Stomach (tissue), 9 donors: ENCODE results near the gene HEXD. TPM values are rescaled to one million over a fixed set of nuclear protein-coding genes. Genes with fewer than 3 reads are reported as not detected.

Experiments
- DNase-seq, 2 donors: peaks; one replicate each; pipeline versions ENCODE4 v3.0.0 to v3.0.0-alpha.2; 2013 to 2019
- H3K27ac ChIP-seq, 5 donors: fragments of 200-600 bp in 4 of 5; sonication (generic) in 4 of 5; one replicate each; pipeline ENCODE4 v1.5.1; 2013 to 2019; ENCODE audit warnings: mild to moderate bottlenecking in 1 of 5, moderate library complexity in 1 of 5
- H3K27me3 ChIP-seq, 3 donors: fragments of 200-600 bp; sonication (generic); one replicate each; pipeline ENCODE4 v1.5.1; 2017 to 2019; ENCODE audit warnings: mixed run types in 1 of 3
- H3K36me3 ChIP-seq, 4 donors: fragments of 200-600 bp; sonication (generic); 1 replicate in 3 of 4; 2 replicates in 1 of 4; pipeline ENCODE4 v1.5.1; 2016 to 2019
- H3K4me1 ChIP-seq, 4 donors: fragments of 200-600 bp; sonication (generic); one replicate each; pipeline ENCODE4 v1.5.1; 2016 to 2019
- H3K4me3 ChIP-seq, 4 donors: fragments of 200-600 bp; sonication (generic) in 3 of 4; one replicate each; pipeline ENCODE4 v1.5.1; 2016 to 2019; ENCODE audit warnings: mild to moderate bottlenecking in 1 of 4
- H3K9me3 ChIP-seq, 4 donors: fragments of 200-600 bp; sonication (generic); one replicate each; pipeline ENCODE4 v1.5.1; 2016 to 2019
- EP300 ChIP-seq: sonication (generic); formaldehyde crosslinking; IDR thresholded peaks from one replicate; pipeline ENCODE4 v1.6.1; 2017; ENCODE audit warnings: antibody characterized with exemption
- POLR2A ChIP-seq, 4 donors: fragments of 450-650 bp; IDR thresholded peaks; one replicate each; pipeline ENCODE4 v1.6.1; 2016; ENCODE audit warnings: antibody characterized with exemption in 4 of 4, control low read depth in 2 of 4, mild to moderate bottlenecking in 1 of 4, moderate library complexity in 1 of 4
- POLR2AphosphoS5 ChIP-seq, 3 donors: sonication (generic); formaldehyde crosslinking; IDR thresholded peaks; one replicate each; pipeline ENCODE4 v1.6.1; 2016; ENCODE audit warnings: antibody characterized with exemption in 3 of 3
- whole genome bisulfite sequencing, 5 donors: extraction: QIAGEN DNeasy Blood & Tissue Kit in 3 of 5; methylation state at CpG; one replicate each; pipeline versions ENCODE4 v1.1.5 to v1.1.7; 2013 to 2018; 5-methylcytosine and 5-hydroxymethylcytosine counted together
- intact Hi-C: fragments of 100-400 bp; cut with DNase I; formaldehyde crosslinking; loops from one replicate; pipeline ENCODE4 v1.15.1; 2023; ENCODE audit warnings: low total_unique reads
- polyA plus RNA-seq, 3 donors: library from polyadenylated mRNA; stranded (reverse); fragments of 200-250 nt; gene quantifications; one replicate each; pipeline ENCODE4 v1.2.3, GENCODE V29; 2013
- total RNA-seq, 5 donors: library from RNA; depleted of rRNA; stranded (reverse); fragments of >200 nt; gene quantifications; one replicate each; pipeline versions ENCODE4 v1.1.0 to v1.2.3, GENCODE V29; 2014 to 2016
- TF ChIP-seq, protein P1 (sequence below), 7 experiments: fragments of 450-650 bp in 4 of 7; fragments of 200-600 bp in 3 of 7; sonication (generic) in 3 of 7; IDR thresholded peaks; one replicate each; pipeline ENCODE4 v1.5.1; 2016 to 2019; ENCODE audit warnings: antibody characterized with exemption in 7 of 7, control low read depth in 2 of 7, mild to moderate bottlenecking in 1 of 7
- donor health status: healthy with polysubstance abuse.
- donor health status: Bipolar disorder and iron deficiency.
- donor health status: healthy.

Gene HEXD
- total and polyA plus RNA-seq, 8 donors: 13.8 to 212 (median 102) TPM

DNA sequence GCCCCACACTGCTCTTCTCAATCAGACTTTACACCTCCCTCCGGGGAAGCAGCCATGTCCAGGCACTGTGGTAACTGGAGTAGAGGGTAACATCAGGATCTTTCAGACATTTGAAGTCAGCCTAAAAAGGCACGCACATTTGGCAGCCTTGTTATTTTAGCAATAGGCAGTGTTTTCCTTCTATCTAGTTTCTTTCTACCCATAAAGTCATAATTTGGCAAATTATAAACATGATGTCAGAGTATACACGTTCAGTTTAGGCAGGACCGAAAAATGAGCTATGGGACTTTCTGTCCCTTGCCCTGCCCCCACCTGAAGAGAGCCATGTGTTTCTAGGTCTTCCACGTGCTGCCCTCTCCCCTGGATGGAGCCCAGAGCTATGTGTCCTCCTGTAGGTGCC is 61.5 kb downstream of the HEXD start:
- H3K27me3 ChIP-seq: no peaks in the 10 kb centered on the region
- no peak for TF ChIP-seq POLR2A (IDR thresholded peaks at IDR 0.05)
- TF ChIP-seq POLR2AphosphoS5 (IDR thresholded peaks at IDR 0.05): no peak
- TF ChIP-seq, protein P1, sequence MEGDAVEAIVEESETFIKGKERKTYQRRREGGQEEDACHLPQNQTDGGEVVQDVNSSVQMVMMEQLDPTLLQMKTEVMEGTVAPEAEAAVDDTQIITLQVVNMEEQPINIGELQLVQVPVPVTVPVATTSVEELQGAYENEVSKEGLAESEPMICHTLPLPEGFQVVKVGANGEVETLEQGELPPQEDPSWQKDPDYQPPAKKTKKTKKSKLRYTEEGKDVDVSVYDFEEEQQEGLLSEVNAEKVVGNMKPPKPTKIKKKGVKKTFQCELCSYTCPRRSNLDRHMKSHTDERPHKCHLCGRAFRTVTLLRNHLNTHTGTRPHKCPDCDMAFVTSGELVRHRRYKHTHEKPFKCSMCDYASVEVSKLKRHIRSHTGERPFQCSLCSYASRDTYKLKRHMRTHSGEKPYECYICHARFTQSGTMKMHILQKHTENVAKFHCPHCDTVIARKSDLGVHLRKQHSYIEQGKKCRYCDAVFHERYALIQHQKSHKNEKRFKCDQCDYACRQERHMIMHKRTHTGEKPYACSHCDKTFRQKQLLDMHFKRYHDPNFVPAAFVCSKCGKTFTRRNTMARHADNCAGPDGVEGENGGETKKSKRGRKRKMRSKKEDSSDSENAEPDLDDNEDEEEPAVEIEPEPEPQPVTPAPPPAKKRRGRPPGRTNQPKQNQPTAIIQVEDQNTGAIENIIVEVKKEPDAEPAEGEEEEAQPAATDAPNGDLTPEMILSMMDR (IDR thresholded peaks at IDR 0.05): no peak
- TF ChIP-seq EP300: no peak
- WGBS, 5 donors: 83 to 90% (median 87%) methylated on average over 5 of the region's 5 CpGs
- no peak overlapping the region for H3K27ac ChIP-seq
- H3K36me3 ChIP-seq: peaks cover 73 to 100% (median 100%) of the 10 kb centered on the region in 4 donors
- H3K9me3 ChIP-seq: no peaks in the 10 kb centered on the region
- H3K4me3 ChIP-seq: no peak overlapping the region
- intact Hi-C loops: no loop called here
- no peak for DNase-seq
- no peaks in the 10 kb centered on the region for H3K4me1 ChIP-seq

DNA sequence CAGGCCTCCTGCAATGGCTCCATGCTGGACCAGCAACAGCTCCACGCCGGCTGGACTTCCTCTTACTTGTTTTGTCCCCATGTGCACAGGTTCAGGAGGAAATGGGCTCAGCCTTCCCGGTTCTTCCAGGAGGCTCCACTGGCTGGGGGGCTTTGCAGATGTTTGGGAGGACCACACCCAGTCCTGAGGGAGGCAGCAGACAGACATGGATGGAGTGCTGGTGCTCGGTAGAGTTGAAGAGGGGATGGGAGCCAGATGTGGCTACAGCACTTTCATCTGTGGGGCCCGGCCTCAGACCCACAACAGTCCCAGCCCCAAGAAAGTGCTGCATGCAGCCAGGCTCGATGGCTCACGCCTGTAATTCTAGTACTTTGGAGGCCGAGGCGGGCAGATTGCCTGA is 62.2 kb downstream of the HEXD start:
- H3K4me3 ChIP-seq: no peak overlapping the region
- no peaks in the 10 kb centered on the region for H3K4me1 ChIP-seq
- TF ChIP-seq, protein P1 (IDR thresholded peaks at IDR 0.05): no peak
- no peaks in the 10 kb centered on the region for H3K9me3 ChIP-seq
- intact Hi-C loops: no loop called here
- WGBS, 5 donors: 88 to 95% (median 92%) methylated on average over 7 to 9 of the region's 9 CpGs
- no peak for DNase-seq
- H3K36me3 ChIP-seq: peaks cover 78 to 100% (median 100%) of the 10 kb centered on the region in 4 donors
- H3K27ac ChIP-seq: no peak overlapping the region
- no peaks in the 10 kb centered on the region for H3K27me3 ChIP-seq

DNA sequence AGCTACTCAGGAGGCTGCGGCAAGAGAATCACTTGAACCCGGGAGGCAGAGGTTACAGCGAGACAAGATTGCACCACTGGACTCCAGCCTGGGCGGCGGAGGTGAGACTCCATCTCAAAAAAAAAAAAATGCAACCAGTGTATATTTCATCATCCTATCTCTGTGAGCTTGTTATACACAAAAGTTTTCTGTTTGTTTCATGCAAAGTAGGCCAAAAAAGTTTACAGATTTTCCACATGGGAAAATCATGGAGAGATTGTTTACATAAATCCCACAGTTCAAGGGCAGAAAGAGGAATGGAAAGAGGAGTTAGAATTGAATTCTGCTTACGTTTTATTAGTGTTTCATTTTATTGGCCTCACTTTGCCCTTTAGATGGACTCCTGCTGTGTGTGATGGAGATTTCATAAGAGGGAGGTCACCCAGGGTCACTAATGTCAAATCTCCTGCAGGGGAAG is 65.1 kb downstream of the HEXD start:
- Histone ChIP-seq H3K4me1 (peaks cover 0 to 8% (median 0%) of the 10 kb centered on the region in 4 donors), H3K27me3 (no peaks in the 10 kb centered on the region), H3K36me3 (peaks cover 79 to 100% (median 100%) of the 10 kb centered on the region in 4 donors), H3K9me3 (no peaks in the 10 kb centered on the region), H3K27ac (no peak overlapping the region), H3K4me3 (no peak overlapping the region)
- intact Hi-C loops: no loop called here
- TF ChIP-seq POLR2A (IDR thresholded peaks at IDR 0.05): no peak
- no peak for TF ChIP-seq POLR2AphosphoS5 (IDR thresholded peaks at IDR 0.05)
- TF ChIP-seq, protein P1 (IDR thresholded peaks at IDR 0.05): no peak
- no peak for TF ChIP-seq EP300
- DNase-seq: no peak
- WGBS, 5 donors: 88 to 96% (median 92%) methylated on average over 6 of the region's 6 CpGs

DNA sequence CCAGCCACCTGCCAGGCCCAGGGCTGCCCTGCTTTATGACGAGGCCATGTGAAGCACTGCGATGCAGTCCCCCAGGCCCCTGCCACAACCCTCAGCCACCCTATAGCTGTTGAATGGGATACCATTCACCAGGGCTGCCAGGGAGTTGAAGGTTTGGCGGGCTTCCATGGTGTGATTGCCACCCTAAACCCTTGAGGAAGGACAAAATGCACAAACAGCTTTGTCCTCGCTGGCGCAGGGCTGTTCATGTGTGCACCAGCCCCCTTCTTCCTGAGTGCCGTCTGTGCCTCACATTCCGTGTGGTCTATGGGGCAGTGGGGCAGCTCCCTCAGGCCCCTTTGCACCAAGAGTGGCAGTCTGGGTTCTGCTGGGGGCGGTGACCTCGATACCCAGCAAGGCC is 65.7 kb downstream of the HEXD start:
- no peak for DNase-seq
- no peaks in the 10 kb centered on the region for H3K27me3 ChIP-seq
- 88 to 100% (median 97%) methylated on average over 5 to 9 of the region's 9 CpGs for WGBS, 5 donors
- H3K4me1 ChIP-seq: peaks cover 0 to 8% (median 0%) of the 10 kb centered on the region in 4 donors
- no peaks in the 10 kb centered on the region for H3K9me3 ChIP-seq
- intact Hi-C loops: no loop called here
- peaks cover 73 to 100% (median 100%) of the 10 kb centered on the region in 4 donors for H3K36me3 ChIP-seq
- H3K4me3 ChIP-seq: no peak overlapping the region
- TF ChIP-seq EP300 (no peak), POLR2A (IDR thresholded peaks at IDR 0.05) (no peak), POLR2AphosphoS5 (IDR thresholded peaks at IDR 0.05) (no peak)
- TF ChIP-seq, protein P1 (IDR thresholded peaks at IDR 0.05): no peak
- no peak overlapping the region for H3K27ac ChIP-seq
